ENCODE data around the gene IFI44L.

IFI44L gene

DNA sequence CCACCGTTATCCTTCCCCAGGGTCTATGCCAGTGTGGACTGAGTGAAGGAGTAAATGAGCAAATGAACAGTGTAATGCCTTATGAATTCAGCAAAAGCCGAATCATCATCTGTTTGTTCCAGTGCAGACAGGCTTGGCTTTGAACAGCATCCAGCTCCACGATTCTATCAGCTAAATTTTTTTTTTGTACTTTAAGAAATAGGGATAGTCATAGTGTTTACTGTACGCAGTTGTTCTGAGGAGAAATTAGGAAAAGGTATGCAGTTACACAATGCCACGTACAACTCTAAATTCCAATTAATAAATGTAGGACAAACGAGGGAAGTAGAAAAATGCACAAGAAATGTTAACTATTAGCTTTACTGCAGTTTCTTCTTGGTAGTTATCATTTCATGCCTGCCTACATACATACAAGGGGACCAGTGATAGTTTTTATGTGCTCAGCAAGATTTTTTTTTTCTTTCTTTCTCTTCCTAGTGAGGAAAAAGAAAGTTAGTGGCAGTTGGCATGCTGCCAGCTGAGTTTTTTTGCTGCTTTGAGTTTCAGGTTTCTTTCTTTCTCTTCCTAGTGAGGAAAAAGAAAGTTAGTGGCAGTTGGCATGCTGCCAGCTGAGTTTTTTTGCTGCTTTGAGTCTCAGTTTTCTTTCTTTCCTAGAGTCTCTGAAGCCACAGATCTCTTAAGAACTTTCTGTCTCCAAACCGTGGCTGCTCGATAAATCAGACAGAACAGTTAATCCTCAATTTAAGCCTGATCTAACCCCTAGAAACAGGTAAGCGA is at the start of gene IFI44L:
Gene IFI44L (plus strand): TSS at position 646 of the 777 bp plus-strand sequence. CDS start 7,468 bp downstream, outside the sequence.
- DNase-seq (ENCODE audit: low spot score): peak; percentile 58

DNA sequence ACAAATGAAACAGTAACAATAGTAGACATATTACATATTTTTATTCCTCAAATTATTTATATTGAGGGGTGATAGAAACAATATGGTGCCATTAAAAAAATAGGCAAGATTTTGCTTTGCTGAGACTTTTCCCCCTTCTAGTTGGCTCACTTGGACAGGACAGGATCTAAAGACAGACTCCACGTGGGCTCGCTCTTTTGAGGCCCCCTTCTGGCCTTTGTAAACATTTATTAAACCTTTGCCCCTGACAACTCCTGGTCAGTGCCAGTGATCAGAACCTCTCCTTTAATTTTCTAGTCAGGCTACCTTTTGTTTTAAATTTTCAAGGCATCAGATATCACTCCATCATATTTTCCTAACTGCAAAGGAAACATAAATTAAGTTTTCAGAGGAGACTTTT is 49.7 kb upstream of the IFI44L start:
- DNase-seq (ENCODE audit: low spot score): no peak

GRCh38 chr1:78577257-78578100 is 42.8 kb upstream of the IFI44L start:
- DNase-seq (ENCODE audit: low spot score): no peak

DNA sequence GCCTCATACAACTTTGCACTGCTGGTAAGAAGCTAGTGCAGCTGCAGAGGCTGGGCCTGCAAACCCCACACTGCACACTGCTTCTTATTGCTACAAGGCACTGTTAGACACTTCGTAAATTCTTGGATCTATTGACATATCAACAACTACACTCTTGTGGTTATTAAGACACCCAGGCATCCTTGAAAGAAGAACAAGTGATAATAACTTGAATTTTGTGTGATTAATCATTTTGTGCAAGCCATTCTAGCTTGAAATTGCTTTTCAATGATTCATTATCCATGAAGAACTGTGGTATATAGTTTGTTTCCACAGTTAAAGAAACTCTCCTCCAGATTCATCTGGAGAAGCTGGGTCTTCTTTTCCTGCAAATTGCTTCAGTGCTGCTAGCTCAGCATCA is 33.7 kb upstream of the IFI44L start:
- no peak for DNase-seq (ENCODE audit: low spot score)

DNA sequence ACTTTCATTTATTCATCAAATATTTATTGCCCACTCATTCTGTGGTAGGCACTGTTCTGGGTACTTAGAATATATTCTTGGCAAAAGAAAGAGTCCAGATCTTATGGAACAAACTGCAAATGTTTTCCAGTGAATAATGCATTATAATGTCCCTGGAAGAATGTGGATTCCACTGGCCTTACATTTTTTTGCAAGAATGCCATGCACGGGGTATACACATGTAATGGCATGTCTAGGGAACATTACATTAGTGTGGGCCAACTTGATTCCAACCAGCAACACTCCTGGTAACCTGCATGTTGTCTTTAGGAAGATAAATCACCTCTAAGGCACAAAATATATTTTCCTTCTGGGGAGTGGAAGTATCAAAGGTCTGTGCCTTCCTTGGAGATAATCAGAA is 33.0 kb upstream of the IFI44L start:
- DNase-seq (ENCODE audit: low spot score): no peak

DNA sequence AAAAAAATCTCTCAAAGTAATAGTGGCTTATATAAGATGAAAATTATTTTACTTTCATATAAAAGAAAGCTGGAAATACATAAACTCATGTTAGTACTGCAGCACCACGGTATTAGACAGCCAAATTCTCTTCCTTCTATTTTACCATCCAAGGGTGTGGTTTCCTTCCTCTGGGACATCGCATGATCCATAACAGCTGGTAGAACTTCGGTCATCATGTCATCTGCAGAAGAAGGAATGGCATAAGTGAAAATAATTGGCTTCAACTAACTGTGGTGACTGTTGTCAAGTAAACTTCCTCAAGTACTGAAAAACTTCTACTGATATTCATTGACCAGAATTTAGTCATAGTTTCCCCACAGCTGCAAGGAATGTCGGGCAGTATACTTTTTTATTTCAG is 28.3 kb upstream of the IFI44L start:
- DNase-seq (ENCODE audit: low spot score): no peak

GRCh38 chr1:78599294-78599693 is 21.0 kb upstream of the IFI44L start:
- no peak for DNase-seq (ENCODE audit: low spot score)

DNA sequence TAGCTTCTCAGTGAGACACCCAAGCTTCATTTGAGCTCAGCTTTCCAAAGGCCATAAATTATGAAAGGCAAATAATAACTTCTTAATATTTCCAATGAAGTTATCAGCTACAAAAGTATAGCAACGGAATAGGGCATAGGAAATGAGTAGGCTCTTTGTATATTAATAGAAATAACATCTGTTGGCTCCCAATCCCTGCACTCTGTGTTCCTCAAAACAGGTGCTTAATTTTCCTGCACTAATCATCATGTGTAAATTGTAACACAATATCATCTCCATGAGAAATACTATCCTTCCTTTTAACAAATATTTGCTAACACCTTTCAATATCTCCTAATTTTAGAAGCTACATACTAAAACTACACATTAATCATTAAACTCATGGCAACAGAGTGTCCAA is 19.2 kb upstream of the IFI44L start:
- DNase-seq (ENCODE audit: low spot score): no peak

GRCh38 chr1:78603206-78603605 is 17.0 kb upstream of the IFI44L start:
- DNase-seq (ENCODE audit: low spot score): no peak

GRCh38 chr1:78604643-78605042 is 15.6 kb upstream of the IFI44L start:
- DNase-seq (ENCODE audit: low spot score): no peak

DNA sequence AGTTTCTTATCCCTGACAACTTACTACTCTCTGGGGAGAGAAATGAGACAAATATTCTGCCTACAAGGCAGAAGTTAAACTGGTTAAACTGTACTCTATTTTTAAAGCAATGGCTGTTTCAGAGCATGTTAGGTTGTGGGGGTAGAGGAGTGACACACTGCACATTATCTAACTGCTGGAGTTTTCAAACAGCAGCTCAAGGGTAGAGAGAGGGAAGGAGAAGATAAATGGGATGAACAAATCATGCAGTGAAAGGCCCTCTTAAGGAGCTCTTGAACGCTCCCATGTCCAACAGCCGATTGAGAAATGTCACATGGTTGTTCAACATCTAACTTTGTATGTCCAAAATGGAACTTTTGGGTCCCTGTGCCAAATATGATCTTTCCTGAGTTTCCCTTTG is 14.0 kb upstream of the IFI44L start:
- no peak for DNase-seq (ENCODE audit: low spot score)

- DNase-seq (ENCODE audit: low spot score): no peak
Observed at GRCh38 chr1:78607334-78607927, 12.8 kb upstream of the IFI44L start.

- no peak for DNase-seq (ENCODE audit: low spot score)
Observed at GRCh38 chr1:78607944-78608343, 12.3 kb upstream of the IFI44L start.

- peak; percentile 79 for DNase-seq (ENCODE audit: low spot score)
Observed at GRCh38 chr1:78617615-78618026, 2.6 kb upstream of the IFI44L start.

- DNase-seq (ENCODE audit: low spot score): no peak
Observed at GRCh38 chr1:78619032-78619431, 1.2 kb upstream of the IFI44L start.

- no peak for DNase-seq (ENCODE audit: low spot score)
Observed at GRCh38 chr1:78619446-78619802, 824 bp upstream of the IFI44L start.

DNA sequence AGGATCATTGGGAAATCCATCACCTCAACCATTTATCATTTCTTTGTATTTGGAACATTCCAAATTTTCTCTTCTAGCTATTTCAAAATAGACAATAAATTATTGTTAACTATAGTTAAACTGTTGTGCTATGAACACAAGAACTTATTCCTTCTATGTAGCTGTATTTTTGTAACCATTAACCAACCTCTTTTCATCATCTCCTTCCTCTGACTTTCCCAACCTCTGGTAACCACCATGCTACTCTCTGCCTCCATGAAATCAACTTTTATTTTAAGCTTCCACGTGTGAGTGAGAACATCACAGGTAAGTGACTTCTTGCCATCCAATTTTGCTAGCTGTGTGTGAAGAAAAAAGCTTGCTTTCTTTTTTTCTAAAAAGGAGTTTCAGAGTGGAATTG is 418 bp downstream of the IFI44L start:
- no peak for DNase-seq (ENCODE audit: low spot score)

DNA sequence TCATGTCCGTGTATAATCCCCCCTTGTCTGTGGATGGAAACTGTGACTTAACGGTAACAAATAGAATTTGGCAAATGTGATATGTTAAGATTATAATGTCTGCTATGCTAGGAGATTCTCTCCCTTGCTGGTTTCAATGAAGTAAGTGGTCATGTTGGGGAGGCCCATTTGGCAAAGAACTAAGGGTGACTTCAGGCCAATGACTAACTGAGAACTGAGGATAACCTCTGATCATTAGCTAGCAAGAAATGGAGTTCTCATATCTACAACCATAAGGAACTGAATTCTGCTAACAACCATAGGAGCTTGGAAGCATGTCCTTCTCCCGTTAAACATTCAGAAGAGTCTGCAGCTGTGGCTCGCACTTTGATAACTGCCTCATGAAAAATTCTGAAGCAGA is 2.3 kb downstream of the IFI44L start:
- no peak for DNase-seq (ENCODE audit: low spot score)

DNA sequence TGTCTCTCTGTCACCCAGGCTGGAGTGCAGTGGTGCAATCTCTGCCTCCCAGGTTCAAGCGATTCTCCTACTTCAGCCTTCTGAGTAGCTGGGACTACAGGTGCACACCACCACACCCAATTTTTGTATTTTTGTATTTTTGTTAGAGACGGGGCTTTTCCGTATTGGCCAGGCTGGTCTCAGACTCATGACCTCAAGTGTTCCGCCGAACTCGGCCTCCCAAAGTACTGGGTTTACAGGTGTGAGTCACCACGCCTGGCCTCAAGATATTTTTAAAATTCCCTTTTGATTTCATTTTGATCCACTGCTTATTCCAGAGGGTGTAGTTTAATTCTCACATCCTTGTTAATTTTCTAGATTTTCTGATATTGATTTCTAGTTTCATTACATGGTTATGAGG is 3.8 kb downstream of the IFI44L start:
- DNase-seq (ENCODE audit: low spot score): no peak

DNA sequence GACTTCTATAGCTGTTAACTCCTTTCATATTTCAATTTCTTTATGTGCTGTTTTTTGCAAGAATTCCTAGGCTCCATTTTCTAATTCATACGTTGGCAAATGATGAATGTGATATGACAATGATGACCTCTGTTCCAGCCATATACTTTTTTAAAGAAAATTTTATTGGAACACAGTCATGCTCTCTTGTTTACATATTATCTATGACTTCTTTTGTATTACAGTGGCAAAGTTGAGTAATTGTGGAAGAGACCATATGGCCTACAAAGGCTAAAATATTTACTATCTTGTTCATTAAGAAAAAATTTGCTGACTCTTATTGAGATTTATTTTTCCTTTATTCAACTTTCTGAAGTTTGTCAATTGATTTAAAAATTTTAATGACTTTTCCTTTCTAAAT is 7.1 kb downstream of the IFI44L start:
- no peak for DNase-seq (ENCODE audit: low spot score)

DNA sequence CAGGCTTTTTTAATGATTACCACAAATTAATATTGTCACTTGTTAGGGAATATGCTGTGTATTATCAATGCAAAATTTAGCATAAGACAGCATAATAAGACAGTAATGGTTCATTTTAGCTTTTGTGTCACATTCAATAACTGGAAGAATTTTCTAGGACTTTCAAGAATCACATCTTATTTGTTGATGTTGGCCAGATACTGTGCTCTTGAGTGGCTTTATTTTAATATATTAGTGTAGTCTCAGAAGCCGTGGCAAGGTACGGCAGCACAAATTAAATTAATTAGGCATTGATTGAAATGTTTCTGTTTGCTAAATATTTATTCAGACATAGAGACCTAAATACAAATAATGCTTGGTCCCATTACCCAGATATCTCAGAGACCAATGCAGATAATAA is 10.4 kb downstream of the IFI44L start:
- DNase-seq (ENCODE audit: low spot score): no peak

GRCh38 chr1:78633209-78633608 is 13.0 kb downstream of the IFI44L start:
- DNase-seq (ENCODE audit: low spot score): no peak

DNA sequence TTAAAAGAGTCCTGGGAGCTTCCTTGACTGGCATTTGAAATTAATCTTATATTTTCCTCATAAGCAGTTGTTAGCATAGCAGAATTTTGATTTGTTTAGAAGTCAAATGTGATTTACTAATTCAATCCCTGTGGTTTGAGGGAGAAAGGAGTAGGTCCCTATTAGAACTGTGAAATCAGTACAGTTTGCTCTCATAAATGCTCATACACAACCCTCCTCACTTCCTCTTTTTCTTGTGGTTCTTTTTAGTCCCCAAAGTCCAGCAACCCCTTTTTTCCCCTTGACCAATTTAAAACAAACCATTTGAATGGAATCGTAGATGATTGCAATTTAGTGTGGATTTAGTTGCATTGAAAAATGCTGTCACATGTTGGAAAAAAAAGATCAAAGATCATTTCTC is 20.2 kb downstream of the IFI44L start:
- no peak for DNase-seq (ENCODE audit: low spot score)

Data from CD4-positive, alpha-beta T cell treated with Interleukin-6 at 100 ng/mL for 8 hours (primary cell).